Thyroid gland (tissue), 4 donors: ENCODE results near the gene RNGTT. TPM values are rescaled to one million over a fixed set of nuclear protein-coding genes. Genes with fewer than 3 reads are reported as not detected.
"Not testable (repeated sequence)": the region's sequence is repeated elsewhere in the genome, so short reads cannot be mapped to it uniquely, and the experiment has no call there.

Experiments used
- DNase-seq, 2 donors: peaks; one replicate each; pipeline ENCODE4 v3.0.0-alpha.2; 2019
- H3K27ac ChIP-seq, 3 donors: fragments of 200-600 bp; sonication (generic); 1 replicate in 2 of 3; 2 replicates in 1 of 3; pipeline ENCODE4 v1.5.1; 2016 to 2019; ENCODE audit warnings: mild to moderate bottlenecking in 1 of 3, moderate library complexity in 1 of 3
- H3K27me3 ChIP-seq: fragments of 200-600 bp; sonication (generic); one replicate; pipeline ENCODE4 v1.5.1; 2019
- H3K36me3 ChIP-seq, 2 donors: fragments of 200-600 bp; sonication (generic); one replicate each; pipeline ENCODE4 v1.5.1; 2016 to 2019
- H3K4me1 ChIP-seq, 2 donors: fragments of 200-600 bp; sonication (generic); one replicate each; pipeline ENCODE4 v1.5.1; 2017 to 2019
- H3K4me3 ChIP-seq, 3 donors: fragments of 200-600 bp; sonication (generic); replicated peaks in 1 of 3; 1 replicate in 2 of 3; 2 replicates in 1 of 3; pipeline ENCODE4 v1.5.1; 2016; ENCODE audit warnings: mild to moderate bottlenecking in 1 of 3
- H3K9me3 ChIP-seq: fragments of 200-600 bp; sonication (generic); one replicate; pipeline ENCODE4 v1.5.1; 2017
- CTCF ChIP-seq, 6 experiments: fragments of 200-600 bp in 3 of 6; fragments of 450-650 bp in 3 of 6; sonication (generic) in 3 of 6; IDR thresholded peaks; one replicate each; pipeline ENCODE4 v1.5.1; 2016 to 2019; ENCODE audit warnings: antibody characterized with exemption in 6 of 6, mild to moderate bottlenecking in 2 of 6, inconsistent platforms in 1 of 6, moderate library complexity in 1 of 6
- POLR2A ChIP-seq, 2 donors: fragments of 450-650 bp; IDR thresholded peaks; one replicate each; pipeline ENCODE4 v1.6.1; 2017; ENCODE audit warnings: antibody characterized with exemption in 2 of 2, mild to moderate bottlenecking in 2 of 2, moderate library complexity in 1 of 2
- WGBS, 2 donors: methylation state at CpG; one replicate each; pipeline ENCODE4 v1.1.5; 2017; 5-methylcytosine and 5-hydroxymethylcytosine counted together
- intact Hi-C: fragments of 100-400 bp; cut with DNase I; formaldehyde crosslinking; loops from one replicate; pipeline ENCODE4 v1.15.1; 2023
- total RNA-seq, 4 donors: library from RNA; depleted of rRNA; stranded (reverse); fragments of >200 nt; gene quantifications; one replicate each; pipeline ENCODE4 v1.2.3, GENCODE V29; 2016

Gene RNGTT
- total RNA-seq, 4 donors from 2014 or later: 19.1 to 31.4 (median 24.8) TPM

GRCh38 chr6:88842320-88842719, 121.1 kb downstream of the RNGTT start:
- no peaks in the 10 kb centered on the region for H3K27me3 ChIP-seq
- intact Hi-C loops: no loop called here

GRCh38 chr6:88840796-88841539, 122.5 kb downstream of the RNGTT start:
- WGBS, 2 donors: 87 to 89% methylated on average over 3 of the region's 3 CpGs
- Histone ChIP-seq H3K4me3 (no peak overlapping the region), H3K27ac (no peak overlapping the region), H3K36me3 (no peaks in the 10 kb centered on the region), H3K9me3 (no peaks in the 10 kb centered on the region), H3K27me3 (no peaks in the 10 kb centered on the region), H3K4me1 (no peaks in the 10 kb centered on the region)
- no peak for DNase-seq
- TF ChIP-seq POLR2A (IDR thresholded peaks at IDR 0.05): no peak
- no peak for TF ChIP-seq CTCF (IDR thresholded peaks at IDR 0.05)
- intact Hi-C loops: no loop called here

More at GRCh38 chr6:88842320-88842719, 121.1 kb downstream of the RNGTT start:
- no peak for DNase-seq
- no peaks in the 10 kb centered on the region for H3K9me3 ChIP-seq
- no peaks in the 10 kb centered on the region for H3K36me3 ChIP-seq
- H3K4me3 ChIP-seq: no peak overlapping the region
- H3K27ac ChIP-seq: peak overlapping the region in 1 of 3 donors; percentile 10
- TF ChIP-seq POLR2A (IDR thresholded peaks at IDR 0.05) (no peak), CTCF (IDR thresholded peaks at IDR 0.05) (no peak)
- no peaks in the 10 kb centered on the region for H3K4me1 ChIP-seq

GRCh38 chr6:88840289-88840688, 123.1 kb downstream of the RNGTT start:
- intact Hi-C loops: no loop called here
- no peak for DNase-seq
- H3K27me3 ChIP-seq: no peaks in the 10 kb centered on the region
- H3K4me1 ChIP-seq: no peaks in the 10 kb centered on the region
- TF ChIP-seq POLR2A (IDR thresholded peaks at IDR 0.05): no peak
- TF ChIP-seq CTCF (IDR thresholded peaks at IDR 0.05): no peak
- WGBS, 2 donors: 94 to 96% methylated on average over 7 of the region's 7 CpGs
- H3K9me3 ChIP-seq: no peaks in the 10 kb centered on the region
- no peaks in the 10 kb centered on the region for H3K36me3 ChIP-seq
- H3K4me3 ChIP-seq: no peak overlapping the region
- H3K27ac ChIP-seq: no peak overlapping the region

- H3K4me1 ChIP-seq: no peaks in the 10 kb centered on the region
- TF ChIP-seq POLR2A (IDR thresholded peaks at IDR 0.05): no peak
- no peak for TF ChIP-seq CTCF (IDR thresholded peaks at IDR 0.05)
- 96 to 97% methylated on average over 5 of the region's 5 CpGs for WGBS, 2 donors
These were observed 124.1 kb downstream of the RNGTT start for GRCh38 chr6:88839280-88839679.

GRCh38 chr6:88835210-88835609, 128.2 kb downstream of the RNGTT start:
- TF ChIP-seq CTCF (IDR thresholded peaks at IDR 0.05) (no peak), POLR2A (IDR thresholded peaks at IDR 0.05) (no peak)
- Histone ChIP-seq H3K4me1 (no peaks in the 10 kb centered on the region), H3K4me3 (no peak overlapping the region), H3K27me3 (no peaks in the 10 kb centered on the region), H3K27ac (no peak overlapping the region), H3K36me3 (no peaks in the 10 kb centered on the region), H3K9me3 (no peaks in the 10 kb centered on the region)
- intact Hi-C loops: no loop called here
- DNase-seq: no peak

More at GRCh38 chr6:88839280-88839679, 124.1 kb downstream of the RNGTT start:
- H3K4me3 ChIP-seq: no peak overlapping the region
- intact Hi-C loops: no loop called here
- no peaks in the 10 kb centered on the region for H3K27me3 ChIP-seq
- no peaks in the 10 kb centered on the region for H3K36me3 ChIP-seq
- DNase-seq: no peak
- H3K27ac ChIP-seq: no peak overlapping the region
- H3K9me3 ChIP-seq: no peaks in the 10 kb centered on the region

GRCh38 chr6:88833071-88833470, 130.3 kb downstream of the RNGTT start:
- H3K4me3 ChIP-seq, H3K27me3 ChIP-seq, intact Hi-C loops, H3K9me3 ChIP-seq, H3K4me1 ChIP-seq, H3K36me3 ChIP-seq, H3K27ac ChIP-seq, DNase-seq: not testable (repeated sequence)
- 52 to 97% methylated on average over 1 of the region's 1 CpG for WGBS, 2 donors

GRCh38 chr6:88827599-88827998, 135.8 kb downstream of the RNGTT start:
- H3K27ac ChIP-seq, H3K9me3 ChIP-seq, H3K4me3 ChIP-seq, intact Hi-C loops, DNase-seq, H3K27me3 ChIP-seq, H3K4me1 ChIP-seq, H3K36me3 ChIP-seq: not testable (repeated sequence)
- WGBS, 2 donors: 84 to 100% methylated on average over 2 to 4 of the region's 4 CpGs
